Liver (tissue), 3 donors: ENCODE data around the gene PAQR3.

ENCODE experiments used
- ATF3 ChIP-seq: IDR thresholded peaks from 2 replicates; pipeline ENCODE4 v1.6.1; 2016; ENCODE audit warnings: antibody characterized with exemption
- CTCF ChIP-seq: fragments of 150-350 bp; IDR thresholded peaks from 2 replicates; pipeline ENCODE4 v1.5.1; 2017; ENCODE audit warnings: improper control_type of control experiment, low read depth, low read length; ENCODE audit not compliant: missing input control
- EGR1 ChIP-seq, 2 donors: IDR thresholded peaks; 2 replicates each; pipeline ENCODE4 v1.6.1; 2016 to 2018; ENCODE audit warnings: antibody characterized with exemption in 2 of 2, low read depth in 2 of 2
- FOXA2 ChIP-seq: IDR thresholded peaks from 2 replicates; pipeline ENCODE4 v1.6.1; 2016; ENCODE audit warnings: antibody characterized with exemption
- HNF4A ChIP-seq, 2 donors: conservative IDR thresholded peaks; 2 replicates each; pipeline ENCODE4 v1.6.1; 2016; ENCODE audit warnings: antibody characterized with exemption in 2 of 2, mild to moderate bottlenecking in 2 of 2
- JUND ChIP-seq, 2 donors: IDR thresholded peaks; 2 replicates each; pipeline ENCODE4 v1.6.1; 2016; ENCODE audit warnings: antibody characterized with exemption in 2 of 2
- MAX ChIP-seq: IDR thresholded peaks from 2 replicates; pipeline ENCODE4 v1.6.1; 2016; ENCODE audit warnings: antibody characterized with exemption
- RAD21 ChIP-seq, 2 donors: IDR thresholded peaks; 2 replicates each; pipeline ENCODE4 v1.6.1; 2016; ENCODE audit warnings: antibody characterized with exemption in 2 of 2, mild to moderate bottlenecking in 2 of 2
- REST ChIP-seq: IDR thresholded peaks from 2 replicates; pipeline ENCODE4 v1.6.1; 2016; ENCODE audit warnings: antibody characterized with exemption, mild to moderate bottlenecking
- RXRA ChIP-seq, 2 donors: IDR thresholded peaks; 2 replicates each; pipeline ENCODE4 v1.6.1; 2017 to 2018; ENCODE audit warnings: antibody characterized with exemption in 2 of 2, mild to moderate bottlenecking in 1 of 2
- SP1 ChIP-seq: IDR thresholded peaks from 2 replicates; pipeline ENCODE4 v1.6.1; 2018; ENCODE audit warnings: antibody characterized with exemption, mild to moderate bottlenecking
- YY1 ChIP-seq: IDR thresholded peaks from 2 replicates; pipeline ENCODE4 v1.6.1; 2016; ENCODE audit warnings: antibody characterized with exemption, mild to moderate bottlenecking
- ZBTB33 ChIP-seq: IDR thresholded peaks from 2 replicates; pipeline ENCODE4 v1.6.1; 2016; ENCODE audit warnings: antibody characterized with exemption
- donor health status: healthy.
- donor health status: healthy.

GRCh38 chr4:78984593-78984992 lies 45.4 kb upstream of the PAQR3 start:
- TF ChIP-seq CTCF = no peak
- TF ChIP-seq SP1 = no peak
- no peak for TF ChIP-seq YY1
- no peak for TF ChIP-seq JUND (IDR thresholded peaks at IDR 0.05)
- no peak for TF ChIP-seq EGR1 (IDR thresholded peaks at IDR 0.05; ENCODE audit: low read depth in 2 of 2)
- TF ChIP-seq RAD21 (IDR thresholded peaks at IDR 0.05) = no peak
- no peak for TF ChIP-seq MAX
- no peak for TF ChIP-seq ATF3
- TF ChIP-seq FOXA2 = no peak
- no peak for TF ChIP-seq REST
- TF ChIP-seq RXRA (IDR thresholded peaks at IDR 0.05) = no peak
- TF ChIP-seq ZBTB33 = no peak
- TF ChIP-seq HNF4A (conservative IDR thresholded peaks at IDR 0.05) = no peak
